ENCODE results near the gene CKB.

GRCh38 chr14:103488071-103488470, 34.6 kb downstream of the CKB start:
- no peak for TF ChIP-seq CTCF (optimal IDR thresholded peaks at IDR 0.05 in 1 of 3, IDR thresholded peaks at IDR 0.05 in 1 of 3, conservative IDR thresholded peaks at IDR 0.05 in 1 of 3; ENCODE audit: extremely low read depth in 1 of 3, insufficient read depth in 2 of 3, low read length in 3 of 3)
- TF ChIP-seq EZH2 (IDR thresholded peaks at IDR 0.05; ENCODE audit: low read length): no peak
